WTC11 (cell line): ENCODE measurements around the gene COL6A6. TPM values are rescaled to one million over a fixed set of nuclear protein-coding genes. Genes with fewer than 3 reads are reported as not detected.

Experiments
- ATAC-seq: fragments of 200-7000 bp; cut with Tn5 transposase; 2 replicates; pipeline ENCODE4 v1.10.0; 2021; ENCODE audit warnings: mild to moderate bottlenecking, moderate library complexity
- CTCF ChIA-PET: fragments of 300-600 bp; sonication (Branson Sonifier 250); formaldehyde crosslinking; loops from one replicate; lab custom pipeline; 2021; ENCODE audit warnings: antibody characterized with exemption; lab: Charles Lee
- POLR2A ChIA-PET: fragments of 350-600 bp; sonication (Branson Sonifier 250); formaldehyde crosslinking; loops from one replicate; lab custom pipeline; 2021; ENCODE audit warnings: antibody characterized with exemption; lab: Charles Lee
- DNase-seq: peaks from one replicate; pipeline ENCODE4 v3.0.0; 2021; ENCODE audit warnings: low spot score
- H3K27ac Mint-ChIP-seq: 2 replicates; pipeline ENCODE4 v1.8.0; 2021; ENCODE audit warnings: mixed read lengths
- H3K27me3 Mint-ChIP-seq: 2 replicates; pipeline ENCODE4 v1.8.0; 2021; ENCODE audit warnings: low read depth, mild to moderate bottlenecking, moderate library complexity, mixed read lengths
- H3K36me3 Mint-ChIP-seq: 2 replicates; pipeline ENCODE4 v1.8.0; 2021; ENCODE audit warnings: mixed read lengths
- H3K4me1 Mint-ChIP-seq: 2 replicates; pipeline ENCODE4 v1.8.0; 2022; ENCODE audit warnings: mixed read lengths
- H3K4me3 Mint-ChIP-seq: 2 replicates; pipeline ENCODE4 v1.8.0; 2021; ENCODE audit warnings: mild to moderate bottlenecking, moderate library complexity, mixed read lengths
- H3K9me3 Mint-ChIP-seq: 2 replicates; pipeline ENCODE4 v1.8.0; 2021; ENCODE audit warnings: mixed read lengths
- FOXP1 ChIP-seq: sonication (generic); formaldehyde crosslinking; IDR thresholded peaks from 2 replicates; pipeline ENCODE4 v1.8.0; 2022; ENCODE audit warnings: missing genetic modification reagents, mild to moderate bottlenecking, moderate library complexity, borderline replicate concordance
- GABPB1 ChIP-seq: sonication (generic); formaldehyde crosslinking; IDR thresholded peaks from 2 replicates; pipeline ENCODE4 v1.8.1; 2023; ENCODE audit warnings: mild to moderate bottlenecking, missing genetic modification reagents
- GRHL2 ChIP-seq: fragments of 250-450 bp; sonication (Bioruptor Pico); IDR thresholded peaks from 2 replicates; pipeline ENCODE4 v1.8.0; 2022; ENCODE audit warnings: mild to moderate bottlenecking, moderate library complexity; ENCODE audit not compliant: insufficient replicate concordance, severe bottlenecking
- MXD4 ChIP-seq: fragments of 250-450 bp; sonication (Bioruptor Pico); IDR thresholded peaks from 2 replicates; pipeline ENCODE4 v1.8.0; 2021; ENCODE audit warnings: mild to moderate bottlenecking, moderate library complexity, borderline replicate concordance
- NFYB ChIP-seq: sonication (generic); formaldehyde crosslinking; conservative IDR thresholded peaks from 2 replicates; pipeline ENCODE4 v1.8.0; 2022; ENCODE audit warnings: low read depth, missing genetic modification reagents
- NR2C2 ChIP-seq: sonication (generic); formaldehyde crosslinking; IDR thresholded peaks from 2 replicates; pipeline ENCODE4 v1.8.0; 2022; ENCODE audit warnings: mild to moderate bottlenecking, missing genetic modification reagents
- RORB ChIP-seq: fragments of 250-450 bp; sonication (Bioruptor Pico); IDR thresholded peaks from 2 replicates; pipeline ENCODE4 v1.9.0; 2021; ENCODE audit warnings: mild to moderate bottlenecking
- SMAD3 ChIP-seq: sonication (generic); formaldehyde crosslinking; IDR thresholded peaks from 2 replicates; pipeline ENCODE4 v1.8.0; 2022; ENCODE audit warnings: missing genetic modification reagents, mild to moderate bottlenecking, borderline replicate concordance
- ZNF423 ChIP-seq: fragments of 250-450 bp; sonication (Bioruptor Pico); IDR thresholded peaks from 2 replicates; pipeline ENCODE4 v2.1.2; 2022; ENCODE audit warnings: mild to moderate bottlenecking, moderate library complexity
- total RNA-seq: library from RNA; stranded (reverse); gene quantifications from 3 replicates; pipeline ENCODE4 v1.2.3, GENCODE V29; 2021
- TF ChIP-seq, protein P1 (sequence below): fragments of 250-450 bp; sonication (Bioruptor Pico); IDR thresholded peaks from 2 replicates; pipeline ENCODE4 v1.9.0; 2021; ENCODE audit warnings: mild to moderate bottlenecking
- TF ChIP-seq, protein P2 (sequence below): sonication (generic); formaldehyde crosslinking; IDR thresholded peaks from 2 replicates; pipeline ENCODE4 v1.8.0; 2022; ENCODE audit warnings: mild to moderate bottlenecking, missing genetic modification reagents
- TF ChIP-seq, protein P3 (sequence below): sonication (generic); formaldehyde crosslinking; IDR thresholded peaks from 2 replicates; pipeline ENCODE4 v1.8.1; 2022; ENCODE audit warnings: low read depth, missing genetic modification reagents, borderline replicate concordance
- TF ChIP-seq, protein P4 (sequence below): sonication (generic); formaldehyde crosslinking; IDR thresholded peaks from 2 replicates; pipeline ENCODE4 v1.8.1; 2023; ENCODE audit warnings: mild to moderate bottlenecking, missing genetic modification reagents, borderline replicate concordance
- TF ChIP-seq, protein P5 (sequence below): sonication (generic); formaldehyde crosslinking; IDR thresholded peaks from 2 replicates; pipeline ENCODE4 v1.8.1; 2022; ENCODE audit warnings: low read depth, mild to moderate bottlenecking, moderate library complexity, missing genetic modification reagents, borderline replicate concordance
- TF ChIP-seq, protein P6 (sequence below): fragments of 250-450 bp; sonication (Bioruptor Pico); IDR thresholded peaks from 2 replicates; pipeline ENCODE4 v1.8.0; 2021; ENCODE audit warnings: mild to moderate bottlenecking
- TF ChIP-seq, protein P7 (sequence below): fragments of 200-600 bp; IDR thresholded peaks from 2 replicates; pipeline ENCODE4 v1.8.0; 2022; ENCODE audit warnings: antibody characterized with exemption

The COL6A6 gene
- total RNA-seq, 1 experiment from 2014 or later: 0.09 TPM

DNA sequence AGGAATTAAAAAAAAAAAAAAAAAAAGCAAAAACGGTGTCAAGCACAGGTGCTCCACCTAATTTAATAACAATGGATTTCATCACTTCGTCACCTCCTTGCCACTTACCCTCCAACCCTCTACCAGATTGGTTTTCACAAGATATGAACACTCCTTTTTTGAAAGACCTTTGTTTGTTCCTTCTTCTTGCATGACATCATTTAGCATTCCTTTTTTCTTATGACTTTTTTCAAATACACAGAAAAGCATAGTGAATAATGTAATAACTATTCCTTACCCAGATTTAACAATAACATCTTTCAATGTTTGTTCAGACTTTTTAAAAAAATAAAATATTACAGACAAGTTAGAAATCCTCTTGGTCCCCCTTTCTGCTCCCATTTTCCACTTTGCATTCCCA, 16.3 kb downstream of the COL6A6 start:
- H3K27ac Mint-ChIP-seq: no peak overlapping the region
- POLR2A ChIA-PET: no interaction called here
- no peak overlapping the region for H3K4me3 Mint-ChIP-seq
- H3K9me3 Mint-ChIP-seq: no peaks in the 10 kb centered on the region
- CTCF ChIA-PET: no interaction called here
- H3K36me3 Mint-ChIP-seq: no peaks in the 10 kb centered on the region
- H3K27me3 Mint-ChIP-seq: no peaks in the 10 kb centered on the region
- ATAC-seq: no peak
- peaks cover 26% of the 10 kb centered on the region for H3K4me1 Mint-ChIP-seq
- TF ChIP-seq GRHL2 (CRISPR knock-in tag): no peak
- TF ChIP-seq NFYB (CRISPR knock-in tag): no peak
- TF ChIP-seq, protein P1, sequence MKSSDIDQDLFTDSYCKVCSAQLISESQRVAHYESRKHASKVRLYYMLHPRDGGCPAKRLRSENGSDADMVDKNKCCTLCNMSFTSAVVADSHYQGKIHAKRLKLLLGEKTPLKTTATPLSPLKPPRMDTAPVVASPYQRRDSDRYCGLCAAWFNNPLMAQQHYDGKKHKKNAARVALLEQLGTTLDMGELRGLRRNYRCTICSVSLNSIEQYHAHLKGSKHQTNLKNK: no peak
- TF ChIP-seq, protein P2, sequence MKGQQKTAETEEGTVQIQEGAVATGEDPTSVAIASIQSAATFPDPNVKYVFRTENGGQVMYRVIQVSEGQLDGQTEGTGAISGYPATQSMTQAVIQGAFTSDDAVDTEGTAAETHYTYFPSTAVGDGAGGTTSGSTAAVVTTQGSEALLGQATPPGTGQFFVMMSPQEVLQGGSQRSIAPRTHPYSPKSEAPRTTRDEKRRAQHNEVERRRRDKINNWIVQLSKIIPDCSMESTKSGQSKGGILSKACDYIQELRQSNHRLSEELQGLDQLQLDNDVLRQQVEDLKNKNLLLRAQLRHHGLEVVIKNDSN (CRISPR knock-in tag): no peak
- TF ChIP-seq SMAD3: no peak
- no peak for TF ChIP-seq NR2C2 (CRISPR knock-in tag)
- TF ChIP-seq MXD4: no peak
- no peak for TF ChIP-seq GABPB1 (CRISPR knock-in tag)
- TF ChIP-seq, protein P3, sequence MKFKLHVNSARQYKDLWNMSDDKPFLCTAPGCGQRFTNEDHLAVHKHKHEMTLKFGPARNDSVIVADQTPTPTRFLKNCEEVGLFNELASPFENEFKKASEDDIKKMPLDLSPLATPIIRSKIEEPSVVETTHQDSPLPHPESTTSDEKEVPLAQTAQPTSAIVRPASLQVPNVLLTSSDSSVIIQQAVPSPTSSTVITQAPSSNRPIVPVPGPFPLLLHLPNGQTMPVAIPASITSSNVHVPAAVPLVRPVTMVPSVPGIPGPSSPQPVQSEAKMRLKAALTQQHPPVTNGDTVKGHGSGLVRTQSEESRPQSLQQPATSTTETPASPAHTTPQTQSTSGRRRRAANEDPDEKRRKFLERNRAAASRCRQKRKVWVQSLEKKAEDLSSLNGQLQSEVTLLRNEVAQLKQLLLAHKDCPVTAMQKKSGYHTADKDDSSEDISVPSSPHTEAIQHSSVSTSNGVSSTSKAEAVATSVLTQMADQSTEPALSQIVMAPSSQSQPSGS (CRISPR knock-in tag): no peak
- TF ChIP-seq RORB (CRISPR knock-in tag): no peak
- TF ChIP-seq, protein P4, sequence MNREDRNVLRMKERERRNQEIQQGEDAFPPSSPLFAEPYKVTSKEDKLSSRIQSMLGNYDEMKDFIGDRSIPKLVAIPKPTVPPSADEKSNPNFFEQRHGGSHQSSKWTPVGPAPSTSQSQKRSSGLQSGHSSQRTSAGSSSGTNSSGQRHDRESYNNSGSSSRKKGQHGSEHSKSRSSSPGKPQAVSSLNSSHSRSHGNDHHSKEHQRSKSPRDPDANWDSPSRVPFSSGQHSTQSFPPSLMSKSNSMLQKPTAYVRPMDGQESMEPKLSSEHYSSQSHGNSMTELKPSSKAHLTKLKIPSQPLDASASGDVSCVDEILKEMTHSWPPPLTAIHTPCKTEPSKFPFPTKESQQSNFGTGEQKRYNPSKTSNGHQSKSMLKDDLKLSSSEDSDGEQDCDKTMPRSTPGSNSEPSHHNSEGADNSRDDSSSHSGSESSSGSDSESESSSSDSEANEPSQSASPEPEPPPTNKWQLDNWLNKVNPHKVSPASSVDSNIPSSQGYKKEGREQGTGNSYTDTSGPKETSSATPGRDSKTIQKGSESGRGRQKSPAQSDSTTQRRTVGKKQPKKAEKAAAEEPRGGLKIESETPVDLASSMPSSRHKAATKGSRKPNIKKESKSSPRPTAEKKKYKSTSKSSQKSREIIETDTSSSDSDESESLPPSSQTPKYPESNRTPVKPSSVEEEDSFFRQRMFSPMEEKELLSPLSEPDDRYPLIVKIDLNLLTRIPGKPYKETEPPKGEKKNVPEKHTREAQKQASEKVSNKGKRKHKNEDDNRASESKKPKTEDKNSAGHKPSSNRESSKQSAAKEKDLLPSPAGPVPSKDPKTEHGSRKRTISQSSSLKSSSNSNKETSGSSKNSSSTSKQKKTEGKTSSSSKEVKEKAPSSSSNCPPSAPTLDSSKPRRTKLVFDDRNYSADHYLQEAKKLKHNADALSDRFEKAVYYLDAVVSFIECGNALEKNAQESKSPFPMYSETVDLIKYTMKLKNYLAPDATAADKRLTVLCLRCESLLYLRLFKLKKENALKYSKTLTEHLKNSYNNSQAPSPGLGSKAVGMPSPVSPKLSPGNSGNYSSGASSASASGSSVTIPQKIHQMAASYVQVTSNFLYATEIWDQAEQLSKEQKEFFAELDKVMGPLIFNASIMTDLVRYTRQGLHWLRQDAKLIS (CRISPR knock-in tag): no peak
- no peak for TF ChIP-seq ZNF423
- TF ChIP-seq, protein P5, sequence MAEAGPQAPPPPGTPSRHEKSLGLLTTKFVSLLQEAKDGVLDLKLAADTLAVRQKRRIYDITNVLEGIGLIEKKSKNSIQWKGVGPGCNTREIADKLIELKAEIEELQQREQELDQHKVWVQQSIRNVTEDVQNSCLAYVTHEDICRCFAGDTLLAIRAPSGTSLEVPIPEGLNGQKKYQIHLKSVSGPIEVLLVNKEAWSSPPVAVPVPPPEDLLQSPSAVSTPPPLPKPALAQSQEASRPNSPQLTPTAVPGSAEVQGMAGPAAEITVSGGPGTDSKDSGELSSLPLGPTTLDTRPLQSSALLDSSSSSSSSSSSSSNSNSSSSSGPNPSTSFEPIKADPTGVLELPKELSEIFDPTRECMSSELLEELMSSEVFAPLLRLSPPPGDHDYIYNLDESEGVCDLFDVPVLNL (CRISPR knock-in tag): no peak
- TF ChIP-seq, protein P6, sequence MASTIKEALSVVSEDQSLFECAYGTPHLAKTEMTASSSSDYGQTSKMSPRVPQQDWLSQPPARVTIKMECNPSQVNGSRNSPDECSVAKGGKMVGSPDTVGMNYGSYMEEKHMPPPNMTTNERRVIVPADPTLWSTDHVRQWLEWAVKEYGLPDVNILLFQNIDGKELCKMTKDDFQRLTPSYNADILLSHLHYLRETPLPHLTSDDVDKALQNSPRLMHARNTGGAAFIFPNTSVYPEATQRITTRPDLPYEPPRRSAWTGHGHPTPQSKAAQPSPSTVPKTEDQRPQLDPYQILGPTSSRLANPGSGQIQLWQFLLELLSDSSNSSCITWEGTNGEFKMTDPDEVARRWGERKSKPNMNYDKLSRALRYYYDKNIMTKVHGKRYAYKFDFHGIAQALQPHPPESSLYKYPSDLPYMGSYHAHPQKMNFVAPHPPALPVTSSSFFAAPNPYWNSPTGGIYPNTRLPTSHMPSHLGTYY (CRISPR knock-in tag): no peak
- TF ChIP-seq, protein P7, sequence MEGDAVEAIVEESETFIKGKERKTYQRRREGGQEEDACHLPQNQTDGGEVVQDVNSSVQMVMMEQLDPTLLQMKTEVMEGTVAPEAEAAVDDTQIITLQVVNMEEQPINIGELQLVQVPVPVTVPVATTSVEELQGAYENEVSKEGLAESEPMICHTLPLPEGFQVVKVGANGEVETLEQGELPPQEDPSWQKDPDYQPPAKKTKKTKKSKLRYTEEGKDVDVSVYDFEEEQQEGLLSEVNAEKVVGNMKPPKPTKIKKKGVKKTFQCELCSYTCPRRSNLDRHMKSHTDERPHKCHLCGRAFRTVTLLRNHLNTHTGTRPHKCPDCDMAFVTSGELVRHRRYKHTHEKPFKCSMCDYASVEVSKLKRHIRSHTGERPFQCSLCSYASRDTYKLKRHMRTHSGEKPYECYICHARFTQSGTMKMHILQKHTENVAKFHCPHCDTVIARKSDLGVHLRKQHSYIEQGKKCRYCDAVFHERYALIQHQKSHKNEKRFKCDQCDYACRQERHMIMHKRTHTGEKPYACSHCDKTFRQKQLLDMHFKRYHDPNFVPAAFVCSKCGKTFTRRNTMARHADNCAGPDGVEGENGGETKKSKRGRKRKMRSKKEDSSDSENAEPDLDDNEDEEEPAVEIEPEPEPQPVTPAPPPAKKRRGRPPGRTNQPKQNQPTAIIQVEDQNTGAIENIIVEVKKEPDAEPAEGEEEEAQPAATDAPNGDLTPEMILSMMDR: no peak
- no peak for TF ChIP-seq FOXP1
- DNase-seq: no peak
